MG63 (cell line): ENCODE measurements around the gene SOD2. TPM values are rescaled to one million over a fixed set of nuclear protein-coding genes. Genes with fewer than 3 reads are reported as not detected.
"Not testable (repeated sequence)": the region's sequence is repeated elsewhere in the genome, so short reads cannot be mapped to it uniquely, and the experiment has no call there.

Source experiments
- DNase-seq: peaks from one replicate; pipeline ENCODE4 v3.0.0-alpha.2; 2020
- H3K27me3 ChIP-seq: fragments of 250-450 bp; sonication (Bioruptor Pico); 2 replicates; pipeline ENCODE4 v1.5.1; 2020; ENCODE audit warnings: mild to moderate bottlenecking, moderate library complexity
- H3K36me3 ChIP-seq: fragments of 250-450 bp; sonication (Bioruptor Pico); 2 replicates; pipeline ENCODE4 v1.5.1; 2020; ENCODE audit warnings: mild to moderate bottlenecking, moderate library complexity
- H3K4me3 ChIP-seq: fragments of 250-450 bp; sonication (Bioruptor Pico); 2 replicates; pipeline ENCODE4 v1.5.1; 2020; ENCODE audit warnings: mild to moderate bottlenecking, moderate library complexity
- H3K9me3 ChIP-seq: fragments of 250-450 bp; sonication (Bioruptor Pico); 2 replicates; pipeline ENCODE4 v1.5.1; 2020; ENCODE audit warnings: mild to moderate bottlenecking, moderate library complexity
- total RNA-seq: library from RNA; depleted of rRNA; stranded (reverse); fragments of >200 nt; shearing (Covaris generic); gene quantifications from 2 replicates; pipeline ENCODE4 v1.2.3, GENCODE V29; 2014; ENCODE audit warnings: low replicate concordance; rRNA removed

Gene SOD2
- total RNA-seq, result 33.0 and 51.1 TPM in 2 replicates

- peaks cover 28% of the 10 kb centered on the region for H3K36me3 ChIP-seq
Observed at GRCh38 chr6:159693128-159693893, at the start of gene SOD2. TSS of gene SOD2 (minus strand) at chr6:159693241. CDS start at chr6:159693167, 74 bp downstream.

GRCh38 chr6:159742165-159742564 lies 49.1 kb upstream of the SOD2 start:
- H3K9me3 ChIP-seq, result no peaks in the 10 kb centered on the region
- peaks cover 89% of the 10 kb centered on the region for H3K36me3 ChIP-seq
- H3K27me3 ChIP-seq, result no peaks in the 10 kb centered on the region
- no peak overlapping the region for H3K4me3 ChIP-seq
- DNase-seq, result no peak

More at GRCh38 chr6:159693128-159693893, at the start of gene SOD2:
- Histone ChIP-seq H3K4me3 (peak within 1 kb of the TSS; percentile 71), H3K9me3 (no peaks in the 10 kb centered on the region), H3K27me3 (no peaks in the 10 kb centered on the region)
- peak; percentile 93 for DNase-seq

- no peak for DNase-seq
- Histone ChIP-seq H3K4me3 (no peak overlapping the region), H3K27me3 (no peaks in the 10 kb centered on the region), H3K36me3 (peaks cover 67% of the 10 kb centered on the region), H3K9me3 (no peaks in the 10 kb centered on the region)
Observed at GRCh38 chr6:159739341-159739740, 46.3 kb upstream of the SOD2 start.

- peaks cover 46% of the 10 kb centered on the region for H3K36me3 ChIP-seq
- DNase-seq, result no peak
Observed at GRCh38 chr6:159736908-159737307, 43.9 kb upstream of the SOD2 start.

GRCh38 chr6:159733395-159733794 lies 40.4 kb upstream of the SOD2 start:
- not testable (repeated sequence) for DNase-seq, H3K9me3 ChIP-seq, H3K4me3 ChIP-seq, H3K27me3 ChIP-seq
- peaks cover 43% of the 10 kb centered on the region for H3K36me3 ChIP-seq

More at GRCh38 chr6:159736908-159737307, 43.9 kb upstream of the SOD2 start:
- Histone ChIP-seq H3K4me3 (no peak overlapping the region), H3K9me3 (no peaks in the 10 kb centered on the region), H3K27me3 (no peaks in the 10 kb centered on the region)

- not testable (repeated sequence) for DNase-seq, H3K4me3 ChIP-seq, H3K27me3 ChIP-seq, H3K9me3 ChIP-seq
- peaks cover 36% of the 10 kb centered on the region for H3K36me3 ChIP-seq
Observed at GRCh38 chr6:159732550-159732949, 39.5 kb upstream of the SOD2 start.

- Histone ChIP-seq H3K36me3 (peaks cover 35% of the 10 kb centered on the region), H3K4me3 (no peak overlapping the region), H3K9me3 (no peaks in the 10 kb centered on the region), H3K27me3 (no peaks in the 10 kb centered on the region)
- no peak for DNase-seq
Observed at GRCh38 chr6:159730332-159730676, 37.3 kb upstream of the SOD2 start.

- peaks cover 39% of the 10 kb centered on the region for H3K36me3 ChIP-seq
Observed at GRCh38 chr6:159729598-159730331, 36.7 kb upstream of the SOD2 start.

GRCh38 chr6:159728531-159728964 lies 35.5 kb upstream of the SOD2 start:
- DNase-seq, result no peak
- H3K27me3 ChIP-seq, result no peaks in the 10 kb centered on the region
- H3K4me3 ChIP-seq, result peak overlapping the region; percentile 99
- H3K9me3 ChIP-seq, result no peaks in the 10 kb centered on the region
- H3K36me3 ChIP-seq, result peaks cover 44% of the 10 kb centered on the region

More at GRCh38 chr6:159729598-159730331, 36.7 kb upstream of the SOD2 start:
- Histone ChIP-seq H3K4me3 (peak overlapping the region; percentile 99), H3K27me3 (no peaks in the 10 kb centered on the region), H3K9me3 (no peaks in the 10 kb centered on the region)
- no peak for DNase-seq

GRCh38 chr6:159727717-159728445 lies 34.8 kb upstream of the SOD2 start:
- peaks cover 45% of the 10 kb centered on the region for H3K36me3 ChIP-seq
- H3K9me3 ChIP-seq, result no peaks in the 10 kb centered on the region
- H3K27me3 ChIP-seq, result no peaks in the 10 kb centered on the region
- no peak for DNase-seq
- peak overlapping the region; percentile 99 for H3K4me3 ChIP-seq

- H3K27me3 ChIP-seq, result no peaks in the 10 kb centered on the region
- peak; percentile 98 for DNase-seq
- peaks cover 47% of the 10 kb centered on the region for H3K36me3 ChIP-seq
- H3K9me3 ChIP-seq, result no peaks in the 10 kb centered on the region
- peak within 1 kb of the TSS; percentile 99 for H3K4me3 ChIP-seq
Observed at GRCh38 chr6:159726918-159727716, 34.1 kb upstream of the SOD2 start, which contains the start of gene WTAP. TSS of gene WTAP (plus strand) at chr6:159727506. CDS start at chr6:159736266, 8,760 bp downstream.

GRCh38 chr6:159726255-159726917 lies 33.3 kb upstream of the SOD2 start:
- no peak for DNase-seq
- Histone ChIP-seq H3K9me3 (no peaks in the 10 kb centered on the region), H3K27me3 (no peaks in the 10 kb centered on the region)

GRCh38 chr6:159725208-159725607 lies 32.2 kb upstream of the SOD2 start:
- not testable (repeated sequence) for H3K4me3 ChIP-seq, H3K9me3 ChIP-seq, H3K27me3 ChIP-seq, DNase-seq
- peaks cover 33% of the 10 kb centered on the region for H3K36me3 ChIP-seq

More at GRCh38 chr6:159726255-159726917, 33.3 kb upstream of the SOD2 start:
- H3K36me3 ChIP-seq, result peaks cover 39% of the 10 kb centered on the region
- H3K4me3 ChIP-seq, result peak overlapping the region; percentile 99

- no peak for DNase-seq
- Histone ChIP-seq H3K36me3 (peaks cover 30% of the 10 kb centered on the region), H3K27me3 (no peaks in the 10 kb centered on the region), H3K4me3 (no peak overlapping the region), H3K9me3 (no peaks in the 10 kb centered on the region)
Observed at GRCh38 chr6:159724778-159725177, 31.7 kb upstream of the SOD2 start.

GRCh38 chr6:159723259-159723658 lies 30.2 kb upstream of the SOD2 start:
- Histone ChIP-seq H3K4me3 (no peak overlapping the region), H3K27me3 (no peaks in the 10 kb centered on the region), H3K36me3 (peaks cover 23% of the 10 kb centered on the region), H3K9me3 (no peaks in the 10 kb centered on the region)
- no peak for DNase-seq

- H3K27me3 ChIP-seq, result no peaks in the 10 kb centered on the region
- no peak overlapping the region for H3K4me3 ChIP-seq
- DNase-seq, result no peak
- H3K36me3 ChIP-seq, result peaks cover 23% of the 10 kb centered on the region
- no peaks in the 10 kb centered on the region for H3K9me3 ChIP-seq
Observed at GRCh38 chr6:159722655-159723054, 29.6 kb upstream of the SOD2 start.
